GM21825 (cell line): Measurements from ENCODE around the gene ECHDC1.
"Not testable (repeated sequence)": the region's sequence is repeated elsewhere in the genome, so short reads cannot be mapped to it uniquely, and the experiment has no call there.

Source experiments
- ATAC-seq: cut with Tn5 transposase; IDR thresholded peaks from one replicate; pipeline ENCODE4 v1.9.1; 2021; ENCODE audit warnings: mild to moderate bottlenecking, moderate library complexity; ENCODE audit not compliant: unreplicated experiment

ECHDC1 gene

DNA sequence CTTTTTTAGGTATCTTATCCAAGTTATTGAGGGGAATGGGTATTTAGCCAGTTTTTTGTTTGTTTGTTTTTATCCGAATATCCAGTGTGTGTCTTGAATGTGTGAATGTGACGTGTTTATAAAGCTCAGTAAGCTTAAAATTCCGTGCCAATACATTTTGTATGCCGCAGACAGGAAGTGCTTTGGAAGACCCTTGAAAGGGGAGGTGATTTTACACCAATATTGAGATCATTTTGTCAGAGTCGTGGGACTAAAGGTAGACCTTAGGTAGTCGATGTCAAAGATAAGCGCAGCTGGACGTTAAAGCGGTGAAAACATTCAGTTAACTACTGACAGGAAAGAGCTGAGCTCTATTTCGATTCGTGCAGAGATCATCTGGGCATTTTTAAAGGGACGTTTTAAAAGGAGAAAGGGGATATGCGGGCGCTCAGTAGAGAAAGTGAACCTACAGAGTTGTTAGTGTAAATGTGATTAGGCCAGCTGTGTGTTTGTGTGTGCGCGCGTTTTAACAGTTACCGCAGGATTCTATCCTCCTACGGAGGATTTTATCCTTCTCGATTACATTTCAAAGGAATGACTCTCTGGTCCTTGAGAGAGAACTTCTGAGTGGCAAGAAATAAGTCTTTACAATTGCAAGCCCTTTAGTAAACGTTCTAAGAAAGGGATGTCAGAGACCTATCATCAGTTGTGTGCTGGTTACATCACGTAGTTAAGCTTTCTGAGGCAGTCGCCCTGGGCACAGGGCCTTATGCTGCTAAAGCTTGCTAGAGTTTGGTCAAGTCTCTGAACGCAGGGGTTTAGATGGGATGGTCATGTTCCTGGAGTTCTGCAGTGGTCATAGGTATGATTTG, 625 bp upstream of the ECHDC1 start:
- ATAC-seq, result no peak

DNA sequence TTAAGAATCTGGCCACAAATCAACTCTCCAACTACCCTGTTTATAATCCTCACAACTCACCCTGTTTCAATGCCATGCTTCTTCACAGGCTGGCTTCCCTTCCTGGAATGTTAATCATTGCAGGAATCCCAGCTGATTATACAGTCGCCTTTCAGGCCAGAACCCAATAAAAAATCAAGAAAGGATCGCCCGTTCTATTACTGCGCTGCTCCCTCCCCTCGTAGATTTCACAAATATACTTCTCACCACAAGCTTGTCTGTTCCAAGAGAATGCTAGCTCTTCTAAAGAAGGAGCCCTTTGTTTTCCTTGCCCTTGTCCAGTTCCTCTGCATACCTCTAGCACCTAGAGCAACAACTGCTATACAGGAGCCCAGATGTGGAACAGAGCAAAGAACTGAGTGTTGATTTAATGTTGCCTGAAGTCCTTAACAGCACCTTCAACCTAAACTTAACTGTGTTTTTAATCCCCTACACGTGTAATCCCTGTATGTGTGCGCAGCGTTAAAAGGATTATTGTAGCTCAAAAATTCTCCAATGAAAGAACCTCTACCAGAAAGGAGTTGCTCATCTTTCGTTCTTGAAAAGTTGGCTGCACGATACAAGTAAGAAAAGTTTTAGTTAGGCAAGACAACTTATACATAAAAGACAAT, 988 bp downstream of the ECHDC1 start:
- ATAC-seq, result no peak

DNA sequence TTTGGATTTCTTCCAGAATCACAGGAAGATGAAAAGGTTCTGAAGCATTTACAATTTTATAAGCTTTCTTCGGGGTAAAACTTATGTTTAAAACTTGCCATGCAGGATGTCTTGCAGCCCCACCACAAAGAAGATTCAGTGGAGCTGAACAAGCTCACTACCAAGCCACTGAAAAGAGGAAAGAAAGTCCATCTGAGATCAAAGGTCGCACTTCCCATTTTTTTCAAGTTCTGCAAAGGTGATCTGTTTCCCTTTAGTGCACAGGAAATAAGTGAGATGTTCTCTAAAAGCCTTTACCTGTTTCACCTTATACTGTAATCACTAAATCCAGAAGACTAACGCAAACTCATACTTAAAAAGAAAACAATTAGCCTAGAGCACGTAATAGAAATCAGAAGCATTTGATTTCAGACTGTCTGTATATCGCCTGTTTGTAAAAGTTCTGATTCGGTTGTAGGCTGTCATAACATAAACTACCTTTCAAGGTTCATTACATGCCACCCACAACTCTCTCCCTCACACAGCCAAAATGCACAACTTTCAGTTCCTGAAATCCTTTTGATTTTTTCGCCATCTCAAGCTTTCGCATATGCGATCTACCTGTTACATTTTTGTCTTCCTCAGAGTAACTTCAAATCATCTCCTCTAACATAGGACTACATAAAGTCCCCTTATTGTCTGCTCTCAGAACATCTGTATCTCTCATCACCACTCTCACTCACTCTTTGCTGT, 1.8 kb downstream of the ECHDC1 start:
- peak; percentile 37 for ATAC-seq

- ATAC-seq, result no peak
These were observed 3.2 kb downstream of the ECHDC1 start for GRCh38 chr6:127340171-127340570.

- ATAC-seq, result no peak
These were observed 4.5 kb downstream of the ECHDC1 start for GRCh38 chr6:127338936-127339335.

GRCh38 chr6:127332383-127332961, 10.9 kb downstream of the ECHDC1 start:
- no peak for ATAC-seq

GRCh38 chr6:127331256-127331655, 12.2 kb downstream of the ECHDC1 start:
- not testable (repeated sequence) for ATAC-seq

DNA sequence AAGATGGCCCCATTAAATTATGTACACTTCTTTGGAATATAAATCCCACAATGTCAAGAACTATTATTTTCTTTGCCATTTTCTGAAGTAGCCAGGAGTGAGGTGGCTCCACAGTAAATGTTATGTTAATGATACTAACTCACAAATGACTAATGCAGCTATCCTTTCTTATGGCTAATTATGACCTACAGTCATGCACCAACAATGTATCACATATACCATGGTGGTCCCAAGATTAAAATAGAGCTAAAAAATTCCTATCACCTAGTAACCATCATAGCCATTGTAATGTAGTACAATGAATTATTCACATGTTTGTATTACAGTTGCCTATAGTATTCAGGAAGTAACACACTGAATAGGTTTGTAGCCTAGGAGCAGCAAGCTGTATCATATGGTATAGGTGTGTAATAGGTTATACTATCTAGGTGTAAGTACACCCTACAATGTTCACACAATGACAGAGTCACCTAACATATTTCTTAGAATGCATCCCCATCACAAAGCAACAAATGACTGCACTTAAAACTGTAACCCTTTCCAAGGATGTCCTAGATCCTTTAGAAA, 15.3 kb downstream of the ECHDC1 start:
- ATAC-seq, result no peak

DNA sequence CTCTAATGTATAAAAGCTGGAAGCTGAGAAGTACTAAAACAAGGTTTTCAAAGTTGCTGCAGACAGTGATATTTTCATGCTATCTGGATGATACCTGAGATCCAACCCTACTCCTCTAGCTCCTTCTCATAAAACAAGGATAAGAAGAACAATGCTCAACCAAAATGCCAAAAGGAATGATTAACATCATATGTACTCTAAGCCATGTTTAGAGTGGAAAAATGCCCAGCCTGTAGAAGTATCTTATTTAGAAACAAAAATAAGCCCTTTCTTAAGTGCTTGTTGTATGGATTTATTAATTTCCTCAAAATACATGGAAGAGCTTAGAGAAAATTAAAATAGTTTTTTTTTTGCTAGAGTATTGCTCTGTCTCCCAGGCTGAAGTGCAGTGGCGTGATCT, 23.7 kb downstream of the ECHDC1 start:
- no peak for ATAC-seq

DNA sequence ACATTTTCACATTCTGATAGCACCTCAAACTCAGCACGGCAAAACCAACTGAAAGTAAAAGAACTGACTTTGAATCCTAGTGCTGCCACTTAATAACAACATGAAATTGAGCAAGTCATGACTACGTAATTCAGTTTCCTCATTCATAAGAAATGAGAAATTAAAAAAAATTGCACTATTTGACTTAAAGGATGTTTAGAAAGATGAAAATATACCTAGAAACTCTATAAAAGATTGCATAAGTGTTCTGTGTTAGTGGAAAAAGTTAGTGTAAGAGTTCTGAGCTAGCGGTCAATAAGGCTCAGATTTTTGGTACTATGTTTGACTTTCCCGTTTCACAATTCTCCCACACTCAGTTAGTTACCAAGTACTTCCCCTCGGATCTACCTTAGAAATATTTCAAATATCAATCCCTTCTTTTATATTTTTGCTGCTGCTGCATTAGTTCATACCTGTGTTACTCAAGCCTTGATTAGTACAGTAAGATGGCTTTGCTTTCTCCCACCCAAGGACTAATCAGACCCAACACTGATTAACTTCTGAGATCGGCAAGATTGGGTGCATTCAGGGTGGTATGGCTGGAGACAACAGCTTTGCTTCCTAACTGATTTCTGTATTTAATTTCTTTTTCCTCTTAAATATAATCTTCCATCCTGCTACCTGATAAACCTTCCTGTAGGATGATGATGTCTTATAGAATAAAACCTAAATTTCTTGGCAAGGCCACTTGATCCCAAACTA, 25.9 kb downstream of the ECHDC1 start:
- no peak for ATAC-seq

- ATAC-seq, result no peak
These were observed 37.7 kb downstream of the ECHDC1 start for GRCh38 chr6:127305741-127306140.

GRCh38 chr6:127303917-127304316, 39.5 kb downstream of the ECHDC1 start:
- no peak for ATAC-seq

DNA sequence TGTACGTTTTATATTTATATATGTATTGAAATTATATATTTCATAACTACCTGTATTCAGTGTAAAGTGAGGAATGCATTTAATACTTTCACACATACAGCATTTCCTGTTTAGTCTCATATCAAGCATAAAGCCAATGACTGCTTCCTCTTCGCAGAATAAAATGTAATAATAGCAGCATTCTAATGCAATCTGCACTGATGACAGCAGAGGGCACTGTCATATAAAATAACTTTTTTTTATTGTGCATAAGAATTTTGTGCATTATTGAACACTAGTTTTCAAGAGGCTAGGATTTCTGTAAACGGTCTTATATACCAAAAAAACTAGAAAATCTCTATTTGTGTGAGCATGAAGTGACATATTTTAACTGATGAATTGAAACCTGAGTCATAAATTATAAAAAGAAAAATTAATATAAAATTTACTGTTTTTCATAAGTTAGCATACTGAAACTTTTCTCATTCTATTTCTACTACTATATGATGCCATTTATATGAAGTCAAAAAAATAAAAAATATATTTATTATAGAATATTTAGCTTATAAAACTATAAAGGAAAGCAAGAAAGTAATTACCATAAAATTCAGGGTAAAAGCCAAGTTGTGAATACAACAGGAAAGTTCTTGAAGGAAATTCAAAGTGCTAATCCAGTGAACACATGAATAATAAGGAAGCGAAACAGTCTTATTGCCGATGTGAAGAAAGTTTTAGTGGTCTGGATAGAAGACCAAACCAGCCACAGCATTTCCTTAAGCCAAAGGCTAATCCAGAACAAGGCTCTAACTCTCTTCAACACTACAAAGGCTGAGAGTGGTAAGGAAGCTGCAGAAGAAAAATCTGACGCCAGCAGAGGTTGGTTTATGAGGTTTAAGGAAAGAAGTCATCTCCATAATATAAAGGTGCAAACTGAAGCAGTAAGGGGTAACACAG, 40.4 kb downstream of the ECHDC1 start:
- peak; percentile 82 for ATAC-seq

DNA sequence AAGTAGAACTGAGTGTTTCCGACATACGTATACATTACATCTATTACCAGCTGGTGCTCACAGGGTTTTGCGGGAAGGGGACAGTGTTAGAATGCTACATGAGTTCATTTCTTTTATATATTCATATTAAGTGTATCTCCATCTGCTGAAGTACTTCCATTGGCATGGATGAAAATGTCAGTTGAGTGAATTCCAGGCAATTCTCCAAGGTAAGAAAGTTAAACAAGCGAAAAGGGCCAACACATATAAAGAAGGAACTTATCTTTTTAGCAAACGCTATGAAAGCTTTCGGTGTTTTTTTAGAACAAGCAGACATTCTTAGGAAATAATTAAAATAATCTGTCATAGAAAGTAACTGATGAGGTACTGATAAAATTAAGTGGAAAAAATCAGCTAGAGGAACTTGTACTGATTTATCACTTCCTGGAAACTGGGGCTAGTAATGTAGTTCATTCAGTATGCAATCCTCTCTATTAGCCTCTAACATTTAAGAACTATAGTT, 42.2 kb downstream of the ECHDC1 start:
- no peak for ATAC-seq

- ATAC-seq, result no peak
These were observed 43.0 kb downstream of the ECHDC1 start for GRCh38 chr6:127300411-127300810.

DNA sequence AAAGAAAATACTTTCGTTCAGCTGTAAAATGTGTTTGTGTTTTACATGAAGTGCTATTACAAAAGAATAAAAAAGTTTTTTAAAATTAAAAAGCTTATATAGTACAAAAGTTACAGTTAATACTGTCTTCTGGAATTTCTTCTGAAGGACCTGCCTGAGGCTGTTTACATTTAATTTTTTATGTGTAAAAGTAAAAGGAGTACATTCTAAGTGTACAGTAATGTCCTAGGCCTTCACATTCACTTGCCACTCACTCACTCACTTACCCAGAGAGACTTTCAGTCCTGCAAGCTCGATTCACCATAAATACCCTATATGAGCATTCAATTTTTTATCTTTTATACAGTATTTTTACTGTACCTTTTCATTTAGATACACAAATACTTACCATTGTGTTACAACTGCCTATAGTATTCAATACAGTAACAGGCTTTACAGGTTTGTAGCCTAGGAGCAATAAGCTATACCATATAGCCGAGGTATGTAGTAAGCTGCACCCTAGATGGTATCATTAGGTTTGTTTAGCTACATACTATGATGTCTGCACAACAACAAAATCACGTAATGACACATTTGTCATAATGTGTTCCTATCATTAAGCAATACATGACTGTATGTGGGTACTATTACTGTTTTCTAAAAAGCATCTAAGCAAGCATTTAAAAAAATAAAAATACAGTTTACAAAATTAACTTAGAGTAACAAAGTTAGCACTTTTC, 43.7 kb downstream of the ECHDC1 start:
- ATAC-seq, result no peak

GRCh38 chr6:127298475-127298874, 44.9 kb downstream of the ECHDC1 start:
- ATAC-seq, result no peak

- ATAC-seq, result no peak
These were observed 45.8 kb downstream of the ECHDC1 start for GRCh38 chr6:127297502-127298070.
